T-helper 2 cell treated with Interferon-gamma antibody and Interleukin-4, amounts not matched to agents 5 μg/mL and 100 μg/mL, for 36 hours (primary cell): ENCODE measurements around the gene RHOD.

Experiments used
- DNase-seq: peaks from one replicate; pipeline ENCODE4 v3.0.0; 2021; ENCODE audit warnings: low spot score
- H3K27ac Mint-ChIP-seq: one replicate; pipeline ENCODE4 v1.8.0; 2021; ENCODE audit warnings: mild to moderate bottlenecking, mixed read lengths
- H3K27me3 Mint-ChIP-seq: one replicate; pipeline ENCODE4 v1.8.0; 2021; ENCODE audit warnings: low read depth, mixed read lengths
- H3K36me3 Mint-ChIP-seq: one replicate; pipeline ENCODE4 v1.8.0; 2021; ENCODE audit warnings: low read depth, mixed read lengths
- H3K4me1 Mint-ChIP-seq: one replicate; pipeline ENCODE4 v1.8.0; 2021; ENCODE audit warnings: low read depth, mixed read lengths
- H3K4me3 Mint-ChIP-seq: one replicate; pipeline ENCODE4 v1.8.0; 2022; ENCODE audit warnings: mild to moderate bottlenecking, moderate library complexity, mixed read lengths
- H3K9me3 Mint-ChIP-seq: one replicate; pipeline ENCODE4 v1.8.0; 2021; ENCODE audit warnings: mixed read lengths

Gene RHOD

DNA sequence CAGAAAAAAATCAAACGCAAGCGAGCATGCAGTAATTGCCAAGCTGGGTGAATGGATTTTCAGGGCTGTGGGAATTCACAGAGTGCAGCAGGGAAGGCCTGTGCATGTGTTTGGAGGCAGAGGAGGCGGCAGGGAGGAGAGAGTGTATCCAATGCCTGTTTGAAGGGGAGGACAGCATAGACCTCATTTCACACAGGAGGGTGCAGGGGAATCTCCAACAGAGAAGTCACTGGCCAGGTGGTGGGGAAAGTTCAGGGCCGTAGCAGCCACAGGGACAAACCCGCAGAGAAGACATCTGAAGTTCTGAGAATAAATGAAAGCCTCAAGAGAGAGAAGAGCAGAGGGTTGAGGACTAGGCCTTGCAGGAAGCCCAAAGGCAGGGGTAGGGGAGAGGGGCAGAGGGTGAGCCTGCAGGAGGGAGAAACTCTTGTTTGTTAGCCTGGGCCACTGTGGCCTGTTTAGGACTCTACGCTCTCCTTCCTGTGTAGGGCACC is 43.2 kb downstream of the RHOD start:
- no peak for DNase-seq
- Mint-ChIP-seq H3K36me3 (no peaks in the 10 kb centered on the region), H3K27ac (peak overlapping the region; percentile 43), H3K4me1 (peaks cover 23% of the 10 kb centered on the region), H3K27me3 (no peaks in the 10 kb centered on the region), H3K9me3 (no peaks in the 10 kb centered on the region), H3K4me3 (no peak overlapping the region)

DNA sequence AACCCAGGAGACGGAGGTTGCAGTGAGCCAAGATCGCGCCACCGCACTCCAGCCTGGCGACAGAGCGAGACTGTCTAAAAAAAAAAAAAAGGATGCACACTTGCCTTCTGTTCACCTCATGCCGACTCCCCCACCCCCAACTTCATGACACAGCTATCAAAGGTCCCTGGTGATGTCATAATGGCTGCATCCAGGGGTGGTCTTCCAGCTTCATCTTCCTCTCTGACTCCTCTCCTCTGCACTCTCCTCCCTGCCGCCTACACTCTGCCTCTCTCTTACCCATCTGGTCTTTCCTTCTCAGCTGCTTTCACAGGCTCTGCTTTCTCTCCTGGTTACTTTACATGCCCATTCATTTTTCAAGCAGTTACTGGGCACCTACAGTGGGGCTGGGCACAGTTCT is 46.0 kb downstream of the RHOD start:
- Mint-ChIP-seq H3K9me3 (no peaks in the 10 kb centered on the region), H3K4me3 (no peak overlapping the region), H3K36me3 (no peaks in the 10 kb centered on the region), H3K4me1 (peaks cover 23% of the 10 kb centered on the region), H3K27ac (no peak overlapping the region), H3K27me3 (no peaks in the 10 kb centered on the region)
- DNase-seq, result no peak

DNA sequence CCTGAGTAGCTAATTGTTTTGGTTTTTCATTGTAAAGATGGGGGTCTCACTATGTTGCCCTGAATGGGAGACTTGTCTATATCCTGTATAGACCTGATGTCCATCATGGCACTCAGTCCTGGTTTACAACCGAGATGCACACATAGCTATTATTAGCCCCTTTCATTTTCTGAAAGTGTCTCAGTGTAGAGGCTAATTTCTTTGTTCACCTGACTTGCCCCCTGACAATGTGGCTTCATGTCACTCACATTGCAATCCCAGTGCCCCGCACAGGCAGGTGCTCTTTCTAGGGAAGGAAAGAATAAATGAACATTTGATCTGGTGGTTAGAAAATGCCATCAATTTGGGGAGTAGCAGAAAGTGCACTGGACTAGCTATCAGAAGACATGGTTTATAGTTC is 49.3 kb downstream of the RHOD start:
- no peak for DNase-seq
- no peaks in the 10 kb centered on the region for H3K9me3 Mint-ChIP-seq
- H3K4me1 Mint-ChIP-seq, result peaks cover 10% of the 10 kb centered on the region
- H3K4me3 Mint-ChIP-seq, result no peak overlapping the region
- no peaks in the 10 kb centered on the region for H3K36me3 Mint-ChIP-seq
- no peaks in the 10 kb centered on the region for H3K27me3 Mint-ChIP-seq
- H3K27ac Mint-ChIP-seq, result no peak overlapping the region

DNA sequence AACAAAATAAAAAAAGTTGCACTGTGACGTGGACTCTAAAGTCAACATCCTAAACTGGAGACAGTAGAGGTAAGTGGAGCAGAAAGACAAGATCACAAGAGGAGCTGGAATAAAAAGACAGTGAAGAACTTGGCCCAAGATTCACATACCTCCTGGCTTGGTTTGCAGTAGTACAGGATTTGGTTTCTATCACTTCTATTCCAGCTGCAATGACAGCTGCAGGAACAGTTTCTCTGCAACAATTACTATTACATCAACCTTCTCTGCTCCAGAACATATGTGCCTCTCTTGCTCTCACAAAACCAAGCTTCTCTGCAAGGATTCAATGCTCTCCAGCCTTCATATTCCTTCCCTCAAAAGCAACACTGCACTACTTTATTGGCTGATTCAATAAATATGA is 54.6 kb downstream of the RHOD start:
- Mint-ChIP-seq H3K9me3 (no peaks in the 10 kb centered on the region), H3K36me3 (no peaks in the 10 kb centered on the region), H3K27ac (no peak overlapping the region), H3K4me3 (no peak overlapping the region), H3K4me1 (peaks cover 4% of the 10 kb centered on the region), H3K27me3 (peaks cover 5% of the 10 kb centered on the region)
- DNase-seq, result no peak

DNA sequence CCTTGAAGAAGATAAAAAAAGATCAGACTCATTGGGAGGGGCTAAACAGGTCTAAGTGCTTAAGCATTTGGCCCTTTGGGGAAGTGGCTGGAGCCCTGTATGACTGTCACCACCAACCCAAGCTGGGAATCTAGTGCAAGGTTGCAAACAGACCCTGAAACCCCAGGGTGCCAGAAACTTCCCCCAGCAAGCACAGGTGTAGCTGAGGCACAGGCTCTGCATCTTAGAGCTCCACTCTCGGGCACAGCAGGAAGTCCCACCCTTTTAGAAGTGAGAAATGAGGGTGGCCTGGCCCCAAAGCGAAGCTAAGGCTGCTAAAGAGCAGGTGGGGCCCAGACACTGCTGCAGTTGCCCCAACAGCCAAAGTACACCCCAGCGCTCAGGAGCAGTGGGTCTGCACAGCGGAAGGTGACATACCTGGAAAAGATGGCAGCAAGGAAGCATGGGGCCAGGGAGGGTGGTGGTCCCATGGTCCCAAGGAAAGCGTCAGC is 56.6 kb downstream of the RHOD start:
- Mint-ChIP-seq H3K36me3 (no peaks in the 10 kb centered on the region), H3K4me1 (peaks cover 7% of the 10 kb centered on the region), H3K27ac (no peak overlapping the region), H3K27me3 (peaks cover 7% of the 10 kb centered on the region), H3K4me3 (no peak overlapping the region), H3K9me3 (no peaks in the 10 kb centered on the region)
- no peak for DNase-seq

DNA sequence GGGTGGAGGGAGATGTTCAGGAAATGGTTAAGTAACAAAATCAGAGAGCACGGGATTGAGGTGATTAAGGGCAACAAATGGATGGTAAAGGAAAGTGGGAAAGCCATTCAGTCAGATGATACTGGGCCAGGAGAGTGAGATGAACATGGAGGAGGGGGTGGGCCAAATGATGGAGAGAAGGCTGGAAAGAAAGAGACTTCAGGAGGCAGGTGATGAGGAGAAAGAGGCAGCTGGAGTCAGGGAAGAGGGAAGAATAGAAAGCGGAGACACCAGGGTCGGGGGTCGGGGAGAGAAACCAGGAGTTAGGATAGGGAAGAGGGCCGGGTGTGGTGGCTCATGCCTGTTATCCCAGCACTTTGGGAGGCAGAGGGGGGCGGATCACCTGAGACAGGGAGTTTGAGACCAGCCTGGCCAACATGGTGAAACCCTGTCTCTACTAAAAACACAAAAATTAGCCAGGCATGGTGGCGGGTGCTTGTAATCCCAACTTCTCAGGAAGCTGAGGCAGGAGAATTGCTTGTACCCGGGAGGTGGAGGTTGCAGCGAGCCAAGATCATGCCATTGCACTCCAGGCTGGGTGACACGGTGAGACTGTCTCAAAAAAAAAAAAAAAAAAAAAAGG is 57.7 kb downstream of the RHOD start:
- H3K36me3 Mint-ChIP-seq, result no peaks in the 10 kb centered on the region
- DNase-seq, result no peak
- H3K4me1 Mint-ChIP-seq, result peaks cover 7% of the 10 kb centered on the region
- no peak overlapping the region for H3K4me3 Mint-ChIP-seq
- no peaks in the 10 kb centered on the region for H3K9me3 Mint-ChIP-seq
- H3K27me3 Mint-ChIP-seq, result peaks cover 7% of the 10 kb centered on the region
- no peak overlapping the region for H3K27ac Mint-ChIP-seq

DNA sequence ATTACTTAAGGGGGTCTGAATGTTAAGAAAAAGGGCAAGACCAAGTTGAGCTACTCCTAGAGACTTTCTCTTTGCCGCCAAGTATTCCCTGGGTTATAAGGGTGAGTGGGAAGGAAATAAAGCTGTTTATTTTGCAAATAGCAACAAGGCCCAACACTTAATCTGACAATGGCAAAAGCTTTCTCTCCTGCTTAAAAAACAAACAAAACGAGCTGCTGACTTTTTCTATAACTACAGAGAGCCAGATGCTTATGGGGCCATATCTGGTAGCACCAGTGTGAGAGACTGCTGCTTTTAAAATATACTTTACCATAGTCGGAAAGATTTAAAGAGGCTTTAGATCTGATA is 60.1 kb downstream of the RHOD start:
- Mint-ChIP-seq H3K9me3 (no peaks in the 10 kb centered on the region), H3K4me3 (peak overlapping the region; percentile 9), H3K4me1 (peaks cover 14% of the 10 kb centered on the region), H3K36me3 (peaks cover 18% of the 10 kb centered on the region), H3K27me3 (peaks cover 7% of the 10 kb centered on the region), H3K27ac (no peak overlapping the region)
- no peak for DNase-seq

DNA sequence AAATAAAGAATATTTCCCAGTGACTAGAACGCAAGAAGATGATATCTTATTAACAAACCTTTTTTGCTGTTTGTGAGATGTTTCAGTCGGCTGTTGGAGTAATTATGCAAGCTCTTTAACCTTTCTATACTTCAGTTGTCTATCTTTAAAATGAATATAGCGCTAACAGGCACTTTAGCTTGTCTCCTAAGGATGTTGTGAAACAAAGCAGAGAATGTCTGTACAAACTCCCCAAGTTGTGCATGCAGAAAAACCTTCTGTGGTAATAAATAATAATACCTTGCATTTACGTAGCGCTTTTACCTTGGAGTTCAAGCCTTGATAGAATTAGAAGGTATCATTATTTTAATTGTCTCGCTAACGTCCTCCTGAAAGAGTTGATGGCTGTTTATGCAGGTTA is 60.5 kb downstream of the RHOD start:
- Mint-ChIP-seq H3K9me3 (no peaks in the 10 kb centered on the region), H3K4me1 (peaks cover 18% of the 10 kb centered on the region), H3K4me3 (peak overlapping the region; percentile 73), H3K27me3 (peaks cover 7% of the 10 kb centered on the region), H3K36me3 (peaks cover 18% of the 10 kb centered on the region), H3K27ac (peak overlapping the region; percentile 73)
- no peak for DNase-seq

DNA sequence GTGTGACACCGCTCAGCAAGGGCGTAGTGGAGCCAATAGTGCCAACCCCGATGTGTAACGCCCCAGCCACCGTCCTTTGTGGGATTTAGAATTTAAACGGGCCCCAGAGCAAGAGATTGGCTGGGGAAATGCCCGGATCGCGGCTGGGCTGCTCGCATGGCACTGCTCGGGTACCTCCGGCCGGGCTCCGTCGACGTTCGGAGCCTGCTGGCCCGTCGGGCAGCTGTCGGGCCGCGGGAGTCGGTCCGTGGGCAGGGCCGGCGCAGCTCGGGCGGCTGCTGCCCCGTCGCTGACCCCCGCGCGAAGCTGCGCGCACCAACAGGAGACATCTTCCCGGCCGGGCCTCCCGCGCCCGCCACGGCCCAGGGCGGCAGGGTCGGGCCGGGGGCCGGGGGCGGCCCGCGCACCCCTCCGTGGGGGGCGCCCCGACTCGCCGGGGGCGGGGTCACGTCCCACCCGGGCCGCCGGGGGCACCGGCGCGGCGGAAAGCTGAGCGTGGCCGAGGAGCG is 61.1 kb downstream of the RHOD start:
- Mint-ChIP-seq H3K9me3 (no peaks in the 10 kb centered on the region), H3K4me3 (peak overlapping the region; percentile 73), H3K36me3 (peaks cover 18% of the 10 kb centered on the region), H3K27ac (peak overlapping the region; percentile 73), H3K27me3 (peaks cover 7% of the 10 kb centered on the region), H3K4me1 (peaks cover 18% of the 10 kb centered on the region)
- DNase-seq, result peak; percentile 28

DNA sequence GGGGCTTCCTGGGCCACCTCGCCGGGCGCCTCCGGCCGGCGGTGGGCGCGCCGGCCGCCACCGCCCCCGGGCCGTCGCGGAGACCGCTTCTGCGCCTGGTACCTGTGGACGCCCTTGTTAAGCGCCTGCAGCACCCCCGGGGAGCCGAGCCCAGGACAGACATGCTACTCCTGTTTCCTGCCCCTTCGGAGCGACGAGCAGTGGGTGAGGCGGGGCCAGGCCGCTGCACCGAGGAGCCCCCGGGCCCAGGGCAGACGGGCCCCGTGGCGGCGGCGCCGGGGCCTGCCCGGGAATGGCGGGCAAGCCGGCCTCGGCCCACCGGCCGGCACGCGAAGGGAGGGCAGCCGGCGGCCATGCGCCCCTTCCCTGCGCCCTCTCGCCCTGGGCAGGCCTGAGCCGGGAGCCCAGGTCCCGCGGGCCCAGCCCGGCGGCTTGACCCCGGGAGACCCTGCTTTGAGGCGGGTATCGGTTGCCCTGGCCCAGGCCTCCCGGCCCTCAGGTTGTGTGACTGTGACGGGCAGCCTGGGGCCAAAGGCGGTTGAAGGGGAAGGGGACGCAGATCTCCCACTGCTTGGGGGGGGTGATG is 61.6 kb downstream of the RHOD start:
- H3K4me1 Mint-ChIP-seq, result peaks cover 18% of the 10 kb centered on the region
- peaks cover 20% of the 10 kb centered on the region for H3K36me3 Mint-ChIP-seq
- H3K4me3 Mint-ChIP-seq, result peak overlapping the region; percentile 40
- H3K9me3 Mint-ChIP-seq, result no peaks in the 10 kb centered on the region
- peaks cover 7% of the 10 kb centered on the region for H3K27me3 Mint-ChIP-seq
- peak; percentile 53 for DNase-seq
- H3K27ac Mint-ChIP-seq, result peak overlapping the region; percentile 77

DNA sequence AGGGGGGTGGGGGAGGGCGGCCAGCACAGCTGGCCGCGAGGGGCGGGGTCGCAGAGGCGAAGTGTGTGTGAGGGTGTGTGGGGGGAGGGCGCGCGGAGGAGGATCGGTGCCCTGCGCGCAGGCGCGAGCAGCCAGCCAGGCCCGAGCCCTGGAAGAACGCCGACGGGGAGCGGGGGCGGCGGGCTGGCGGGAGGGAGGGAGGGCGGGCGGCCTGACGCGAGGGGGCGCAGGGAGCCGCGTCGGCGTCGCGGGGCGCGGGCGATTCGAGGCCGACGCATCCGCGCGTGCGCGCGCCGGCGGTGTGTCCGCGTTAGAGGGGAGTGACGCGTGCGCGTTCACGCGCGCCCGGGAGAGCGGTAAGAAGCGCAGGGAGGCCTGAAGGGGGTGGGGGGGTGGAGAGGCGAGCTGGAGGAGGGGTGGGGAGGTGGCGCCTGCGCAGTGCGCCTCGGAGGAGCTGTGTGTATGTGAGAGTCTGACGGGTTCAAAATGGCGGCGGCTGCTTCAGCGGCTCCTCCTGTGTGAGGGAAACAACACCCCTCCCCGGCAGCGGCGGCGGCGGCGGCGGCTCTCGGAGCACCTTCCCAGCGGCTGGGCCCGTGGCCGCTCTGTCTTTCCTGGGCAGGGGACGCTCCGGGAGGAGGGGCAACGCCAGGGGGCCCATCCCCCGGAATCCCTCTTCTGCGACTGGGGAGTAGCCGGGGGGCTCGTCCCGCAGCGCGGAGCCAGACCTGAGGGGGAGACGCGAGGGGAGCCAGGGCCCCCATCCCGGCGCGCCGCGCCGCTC is 62.3 kb downstream of the RHOD start, which contains the start of gene KDM2A:
Gene KDM2A (plus strand): TSS at position 463 of the 784 bp plus-strand sequence. CDS start 2,054 bp downstream, outside the sequence.
- peaks cover 26% of the 10 kb centered on the region for H3K36me3 Mint-ChIP-seq
- peaks cover 7% of the 10 kb centered on the region for H3K27me3 Mint-ChIP-seq
- H3K4me1 Mint-ChIP-seq, result peaks cover 18% of the 10 kb centered on the region
- peak within 1 kb of the TSS; percentile 99 for H3K4me3 Mint-ChIP-seq
- peak; percentile 96 for DNase-seq
- H3K27ac Mint-ChIP-seq, result peak within 1 kb of the TSS; percentile 98
- H3K9me3 Mint-ChIP-seq, result no peaks in the 10 kb centered on the region

DNA sequence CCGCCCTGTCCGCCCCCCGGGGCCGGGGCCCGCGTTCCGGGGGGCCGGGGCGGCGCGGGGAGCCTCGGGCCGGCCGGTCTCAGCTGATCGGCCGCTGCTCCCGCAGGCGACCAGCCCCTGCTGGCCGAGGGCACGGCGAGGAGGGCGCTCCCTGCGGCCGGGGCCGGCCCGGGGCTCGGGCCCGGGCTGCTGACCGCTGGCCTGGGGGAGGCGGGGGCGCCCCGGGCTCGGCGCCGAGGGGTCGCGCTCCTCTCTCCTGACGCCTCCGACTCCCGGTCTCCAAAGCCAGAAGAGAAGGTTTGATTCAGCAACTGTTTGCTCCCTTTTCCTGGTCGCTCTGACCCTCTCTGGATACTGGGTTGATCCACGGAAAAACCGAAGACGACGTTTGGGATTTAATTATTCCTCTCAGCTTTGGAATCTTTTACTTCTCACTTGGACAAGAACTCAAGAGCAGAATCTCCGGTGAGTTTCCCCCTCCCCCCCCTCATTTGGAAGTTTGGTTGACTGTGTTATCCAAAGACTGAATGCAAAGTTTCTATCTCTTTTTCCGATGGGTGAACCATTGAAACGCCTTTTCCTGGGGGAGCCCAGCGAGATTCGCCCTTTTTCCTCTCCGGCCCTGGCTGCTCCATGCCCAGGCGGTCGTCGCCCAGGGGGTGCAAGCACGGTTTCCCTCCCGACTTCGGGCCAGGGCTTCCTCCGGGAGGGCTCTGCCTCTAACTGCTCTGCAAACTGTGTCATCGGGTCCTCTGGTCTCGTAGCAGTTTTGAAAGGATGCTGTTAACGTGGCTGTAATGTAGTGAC is 63.1 kb downstream of the RHOD start:
- peak overlapping the region; percentile 99 for H3K4me3 Mint-ChIP-seq
- H3K36me3 Mint-ChIP-seq, result peaks cover 26% of the 10 kb centered on the region
- peak overlapping the region; percentile 98 for H3K27ac Mint-ChIP-seq
- peak; percentile 27 for DNase-seq
- H3K9me3 Mint-ChIP-seq, result no peaks in the 10 kb centered on the region
- H3K27me3 Mint-ChIP-seq, result peaks cover 3% of the 10 kb centered on the region
- H3K4me1 Mint-ChIP-seq, result peaks cover 18% of the 10 kb centered on the region

DNA sequence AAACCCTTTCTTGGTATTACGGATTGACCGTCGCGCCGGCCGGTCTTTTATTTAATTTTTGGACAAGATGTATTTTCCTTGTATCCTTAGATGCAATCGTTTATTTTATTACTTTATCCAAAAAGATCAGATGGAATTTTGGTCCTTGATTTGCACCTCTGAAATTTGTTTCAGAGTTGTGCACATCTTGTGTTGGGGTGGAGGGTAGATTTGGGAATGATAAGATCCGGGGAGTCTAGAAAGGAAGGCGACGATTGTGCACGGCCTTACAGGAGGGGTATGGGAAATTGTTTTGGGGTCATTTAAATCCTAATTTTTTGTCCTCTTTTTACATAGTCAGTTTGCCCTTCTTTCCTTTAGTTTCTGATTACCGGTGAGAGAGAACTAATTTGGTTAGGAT is 63.8 kb downstream of the RHOD start:
- H3K27ac Mint-ChIP-seq, result peak overlapping the region; percentile 98
- H3K27me3 Mint-ChIP-seq, result peaks cover 3% of the 10 kb centered on the region
- peak overlapping the region; percentile 99 for H3K4me3 Mint-ChIP-seq
- peaks cover 28% of the 10 kb centered on the region for H3K36me3 Mint-ChIP-seq
- peaks cover 18% of the 10 kb centered on the region for H3K4me1 Mint-ChIP-seq
- DNase-seq, result no peak
- H3K9me3 Mint-ChIP-seq, result no peaks in the 10 kb centered on the region
